WERI-Rb-1 (cell line): ENCODE results near the gene GPANK1.

Experiments
- DNase-seq: peaks from one replicate; pipeline ENCODE4 v3.0.0-alpha.2; 2020
- H3K27ac ChIP-seq: fragments of 250-450 bp; sonication (Bioruptor Pico); 2 replicates; pipeline ENCODE4 v1.5.1; 2020; ENCODE audit warnings: mild to moderate bottlenecking, moderate library complexity
- H3K27me3 ChIP-seq: fragments of 250-450 bp; sonication (Bioruptor Pico); 2 replicates; pipeline ENCODE4 v1.5.1; 2021; ENCODE audit warnings: mild to moderate bottlenecking, low read depth, moderate library complexity; ENCODE audit not compliant: insufficient read depth, severe bottlenecking
- H3K36me3 ChIP-seq: fragments of 250-450 bp; sonication (Bioruptor Pico); 2 replicates; pipeline ENCODE4 v1.5.1; 2020; ENCODE audit warnings: mild to moderate bottlenecking, moderate library complexity
- H3K4me3 ChIP-seq: 2 replicates; pipeline ENCODE4 v1.5.1; 2011; ENCODE audit warnings: low read depth, mild to moderate bottlenecking, control low read depth, low read length
- H3K9me3 ChIP-seq: fragments of 250-450 bp; sonication (Bioruptor Pico); 2 replicates; pipeline ENCODE4 v1.5.1; 2021; ENCODE audit warnings: mild to moderate bottlenecking, moderate library complexity; ENCODE audit not compliant: severe bottlenecking
- CTCF ChIP-seq: IDR thresholded peaks from 2 replicates; pipeline ENCODE4 v1.5.1; 2011; ENCODE audit warnings: low read depth, mild to moderate bottlenecking, control low read depth, inconsistent platforms, low read length

The GPANK1 gene

DNA sequence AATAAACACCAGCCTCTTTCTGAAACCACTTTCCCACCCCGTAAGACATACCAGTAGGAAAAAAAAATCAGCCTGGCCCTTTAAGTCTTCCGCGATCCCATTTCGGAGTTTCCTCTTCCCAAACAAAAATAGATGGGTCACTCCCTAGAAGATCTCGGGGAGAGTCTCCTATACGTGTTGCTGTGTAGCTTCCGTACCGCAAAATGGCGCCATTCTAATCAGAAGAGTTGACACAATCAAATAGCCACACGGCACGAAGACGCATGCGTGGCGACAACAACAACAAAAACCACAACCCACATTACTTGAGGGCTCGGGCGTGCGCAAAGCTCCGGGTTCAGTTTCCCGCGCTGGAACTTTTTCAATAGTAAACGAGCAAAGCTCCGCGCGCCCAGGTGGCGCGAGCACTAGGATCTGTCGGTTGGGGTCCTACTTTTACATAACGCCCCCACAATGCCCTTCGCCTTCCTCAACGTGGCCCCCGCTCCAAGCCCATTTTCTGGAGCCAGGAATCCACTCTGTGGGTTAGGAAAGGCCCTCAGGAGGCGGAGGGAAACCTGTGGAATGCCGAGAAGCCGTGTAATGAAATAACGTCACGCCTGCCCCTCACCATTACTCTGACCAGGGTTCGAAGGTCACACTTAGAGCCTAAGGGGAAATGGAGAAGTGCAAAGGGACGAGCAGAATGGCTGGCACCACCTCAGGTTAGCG is at the start of gene GPANK1:
Gene GPANK1 (minus strand): TSS at position 208 of the 711 bp plus-strand sequence. CDS start 519 bp downstream, outside the sequence.
- DNase-seq, result peak; percentile 96
- Histone ChIP-seq H3K4me3 (peak within 1 kb of the TSS; percentile 79), H3K36me3 (peaks cover 70% of the 10 kb centered on the region)

GRCh38 chr6:31713991-31714684 is 49.3 kb upstream of the GPANK1 start:
- Histone ChIP-seq H3K4me3 (no peak overlapping the region), H3K27ac (peak overlapping the region; percentile 59), H3K36me3 (no peaks in the 10 kb centered on the region), H3K27me3 (no peaks in the 10 kb centered on the region), H3K9me3 (no peaks in the 10 kb centered on the region)
- DNase-seq, result peak; percentile 68
- TF ChIP-seq CTCF, result no peak

More for the DNA sequence above, at the start of gene GPANK1:
- Histone ChIP-seq H3K27ac (peak within 1 kb of the TSS; percentile 99), H3K27me3 (no peaks in the 10 kb centered on the region), H3K9me3 (no peaks in the 10 kb centered on the region)
- TF ChIP-seq CTCF, result no peak

DNA sequence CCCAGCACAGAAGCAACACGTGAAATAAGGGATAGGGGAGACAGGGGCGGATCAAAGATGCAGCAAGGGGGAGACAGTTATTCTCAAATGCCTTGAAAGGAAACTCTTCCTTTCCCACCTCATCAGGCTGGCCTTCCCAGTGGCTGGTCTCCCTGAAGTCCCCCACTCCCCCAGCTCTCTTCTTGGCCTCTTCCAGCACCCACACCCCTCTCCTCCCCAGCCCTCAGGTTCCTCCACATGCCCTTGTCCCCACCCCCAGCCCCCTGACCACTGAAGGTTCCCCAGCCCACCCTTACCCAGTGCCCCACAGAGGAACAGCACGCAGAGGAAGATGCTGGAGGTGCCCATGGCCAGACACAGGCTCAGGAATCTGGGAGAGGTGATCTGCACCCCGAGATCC is 48.7 kb upstream of the GPANK1 start:
- Histone ChIP-seq H3K27ac (peak overlapping the region; percentile 59), H3K27me3 (no peaks in the 10 kb centered on the region), H3K9me3 (no peaks in the 10 kb centered on the region), H3K36me3 (no peaks in the 10 kb centered on the region), H3K4me3 (no peak overlapping the region)
- no peak for TF ChIP-seq CTCF
- no peak for DNase-seq

- no peak overlapping the region for H3K4me3 ChIP-seq
- TF ChIP-seq CTCF, result no peak
- no peaks in the 10 kb centered on the region for H3K9me3 ChIP-seq
- no peaks in the 10 kb centered on the region for H3K27me3 ChIP-seq
- H3K36me3 ChIP-seq, result no peaks in the 10 kb centered on the region
- no peak for DNase-seq
- no peak overlapping the region for H3K27ac ChIP-seq
These were observed 47.5 kb upstream of the GPANK1 start for GRCh38 chr6:31712296-31712695.

DNA sequence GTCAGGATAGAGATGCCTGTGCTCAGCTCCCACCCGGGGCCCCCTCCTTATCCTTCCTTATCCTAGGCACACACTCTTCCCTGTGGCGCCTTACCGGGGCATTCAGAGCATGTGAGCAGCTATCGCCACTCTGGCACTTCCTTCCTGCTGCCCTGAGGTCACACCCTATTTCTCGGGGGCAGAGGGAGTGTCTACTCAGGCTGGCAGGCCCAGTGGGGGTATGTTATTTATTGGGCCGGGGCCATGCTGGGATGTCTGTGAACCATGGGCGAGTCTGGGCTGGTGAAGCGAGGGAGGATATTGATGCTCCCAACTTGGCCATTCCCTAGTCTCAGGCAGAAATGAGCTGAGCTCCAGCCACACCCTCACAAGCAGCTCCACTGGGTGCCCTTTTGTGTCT is 46.4 kb upstream of the GPANK1 start:
- Histone ChIP-seq H3K27me3 (no peaks in the 10 kb centered on the region), H3K27ac (no peak overlapping the region), H3K4me3 (no peak overlapping the region), H3K9me3 (no peaks in the 10 kb centered on the region), H3K36me3 (no peaks in the 10 kb centered on the region)
- no peak for TF ChIP-seq CTCF
- DNase-seq, result no peak
